Measurements from ENCODE around the gene C20orf144.

GRCh38 chr20:33653900-33654596 lies 8.1 kb upstream of the C20orf144 start:
- TF ChIP-seq SREBF2 (CRISPR knock-in tag; IDR thresholded peaks at IDR 0.05) (no peak), THRA (IDR thresholded peaks at IDR 0.05) (no peak), ZFX (CRISPR knock-in tag; IDR thresholded peaks at IDR 0.05) (no peak), TEAD1 (CRISPR knock-in tag; IDR thresholded peaks at IDR 0.05) (no peak), PTRF (tag; IDR thresholded peaks at IDR 0.05) (no peak), SP2 (IDR thresholded peaks at IDR 0.05; ENCODE audit: extremely low read depth, low read depth, low read length, poor library complexity, severe bottlenecking) (no peak), SMC3 (conservative IDR thresholded peaks at IDR 0.05; ENCODE audit: insufficient read depth, low read depth, low read length) (no peak), CTBP1 (IDR thresholded peaks at IDR 0.05; ENCODE audit: borderline replicate concordance) (no peak), MYBL2 (IDR thresholded peaks at IDR 0.05; ENCODE audit: low read depth) (no peak), MYBL2 (CRISPR knock-in tag; IDR thresholded peaks at IDR 0.05; ENCODE audit: borderline replicate concordance) (no peak)

Measured in K562 (cell line).